ENCODE measurements around the gene ANKRD63.

The ANKRD63 gene

GRCh38 chr15:40303576-40303975 is 20.7 kb upstream of the ANKRD63 start:
- TF ChIP-seq CTCF (IDR thresholded peaks at IDR 0.05) = no peak

GRCh38 chr15:40302981-40303380 is 20.1 kb upstream of the ANKRD63 start:
- TF ChIP-seq CTCF (IDR thresholded peaks at IDR 0.05) = no peak

- TF ChIP-seq CTCF (IDR thresholded peaks at IDR 0.05) = no peak
Observed at GRCh38 chr15:40302288-40302886, 19.5 kb upstream of the ANKRD63 start.

- no peak for TF ChIP-seq CTCF (IDR thresholded peaks at IDR 0.05)
Observed at GRCh38 chr15:40301467-40302179, 18.8 kb upstream of the ANKRD63 start.

- TF ChIP-seq CTCF (IDR thresholded peaks at IDR 0.05) = no peak
Observed at GRCh38 chr15:40300771-40301170, 17.9 kb upstream of the ANKRD63 start.

- no peak for TF ChIP-seq CTCF (IDR thresholded peaks at IDR 0.05)
Observed at GRCh38 chr15:40300367-40300766, 17.5 kb upstream of the ANKRD63 start.

- TF ChIP-seq CTCF (IDR thresholded peaks at IDR 0.05) = no peak
Observed at GRCh38 chr15:40298216-40298935, 15.5 kb upstream of the ANKRD63 start.
